Panc1 (cell line): ENCODE results near the gene UGT1A6. TPM values are rescaled to one million over a fixed set of nuclear protein-coding genes. Genes with fewer than 3 reads are reported as not detected.

ENCODE experiments used
- ATAC-seq: fragments of 200-7000 bp; cut with Tn5 transposase; 2 replicates; pipeline ENCODE4 v1.9.1; 2020; ENCODE audit warnings: mild to moderate bottlenecking, moderate library complexity
- BruUV-seq: library from RNA; stranded (reverse); fragments of 400-500 nt; replicated peaks from 2 replicates; lab custom pipeline; 2021; lab: Mats Ljungman, UMichigan
- CTCF ChIA-PET: fragments of 300-600 bp; sonication (Branson Sonifier 250); formaldehyde crosslinking; loops from one replicate; lab custom pipeline; 2022; ENCODE audit warnings: antibody characterized with exemption; lab: Charles Lee
- POLR2A ChIA-PET: fragments of 300-600 bp; sonication (Branson Sonifier 250); formaldehyde crosslinking; loops from one replicate; lab custom pipeline; 2022; ENCODE audit warnings: antibody characterized with exemption; lab: Charles Lee
- DNase-seq: peaks from one replicate; pipeline ENCODE4 v3.0.0-alpha.2; 2010; ENCODE audit warnings: low read depth, low spot score
- H3K27ac ChIP-seq: 2 replicates; pipeline ENCODE4 v1.5.1; 2011; ENCODE audit warnings: mild to moderate bottlenecking, low read length, inconsistent platforms
- H3K27me3 ChIP-seq: fragments of 200-500 bp; sonication (Bioruptor generic); 2 replicates; pipeline ENCODE4 v1.6.0; 2014; ENCODE audit warnings: low read length, inconsistent platforms; ENCODE audit not compliant: control insufficient read depth, insufficient read depth
- H3K36me3 ChIP-seq: fragments of 200-500 bp; sonication (Bioruptor generic); 2 replicates; pipeline ENCODE4 v1.5.1; 2014; ENCODE audit warnings: inconsistent platforms, mild to moderate bottlenecking, low read length, moderate library complexity; ENCODE audit not compliant: control insufficient read depth, insufficient read depth
- H3K4me1 ChIP-seq: 2 replicates; pipeline ENCODE4 v1.5.1; 2011; ENCODE audit warnings: inconsistent platforms, mild to moderate bottlenecking, low read length, moderate library complexity; ENCODE audit not compliant: control insufficient read depth, insufficient read depth
- H3K4me3 ChIP-seq, 2 experiments: 2 replicates each; pipeline ENCODE4 v1.5.1; 2011 to 2012; ENCODE audit warnings: low read depth in 2 of 2, low read length in 2 of 2, mild to moderate bottlenecking in 2 of 2, inconsistent platforms in 1 of 2, moderate library complexity in 1 of 2
- H3K9me3 ChIP-seq: fragments of 200-500 bp; sonication (Bioruptor generic); 2 replicates; pipeline ENCODE4 v1.5.1; 2014; ENCODE audit warnings: low read depth, mild to moderate bottlenecking, inconsistent platforms, low read length, moderate library complexity; ENCODE audit not compliant: control insufficient read depth, insufficient read depth
- POLR2AphosphoS5 ChIP-seq: IDR thresholded peaks from 2 replicates; pipeline ENCODE4 v1.6.1; 2012; ENCODE audit warnings: mild to moderate bottlenecking, low read depth, low read length, moderate library complexity
- REST ChIP-seq, 2 experiments: IDR thresholded peaks; 2 replicates each; pipeline ENCODE4 v1.6.1; 2011 to 2012; ENCODE audit warnings: low read depth in 2 of 2, control low read depth in 1 of 2, low read length in 1 of 2, mild to moderate bottlenecking in 1 of 2, moderate library complexity in 1 of 2; ENCODE audit not compliant: insufficient read depth in 1 of 2
- SIN3A ChIP-seq: IDR thresholded peaks from 2 replicates; pipeline ENCODE4 v1.6.1; 2012; ENCODE audit warnings: low read depth, mild to moderate bottlenecking, low read length, moderate library complexity, borderline replicate concordance; ENCODE audit not compliant: insufficient read depth
- TCF7L2 ChIP-seq: IDR thresholded peaks from 2 replicates; pipeline ENCODE4 v1.6.1; 2011; ENCODE audit warnings: mild to moderate bottlenecking, low read depth, low read length, inconsistent platforms
- in situ Hi-C: cut with HindIII; loops from 2 replicates; pipeline ENCODE4 v1.10.0; 2016; ENCODE audit warnings: low sequenced_read_pairs, low pct_unique_long_range_greater_than_20kb
- intact Hi-C: fragments of 100-400 bp; cut with micrococcal nuclease; formaldehyde crosslinking; loops from one replicate; pipeline ENCODE4 v1.10.0; 2022; ENCODE audit not compliant: unreplicated experiment
- total RNA-seq: library from RNA; stranded (reverse); gene quantifications from one replicate; pipeline ENCODE4 v1.2.1, GENCODE V29; 2021; ENCODE audit not compliant: unreplicated experiment
- TF ChIP-seq, protein P1 (sequence below): fragments of 450-650 bp; IDR thresholded peaks from 2 replicates; pipeline ENCODE4 v1.5.1; 2017; ENCODE audit warnings: mild to moderate bottlenecking

UGT1A6 gene
- total RNA-seq, 1 experiment from 2014 or later = not detected

DNA sequence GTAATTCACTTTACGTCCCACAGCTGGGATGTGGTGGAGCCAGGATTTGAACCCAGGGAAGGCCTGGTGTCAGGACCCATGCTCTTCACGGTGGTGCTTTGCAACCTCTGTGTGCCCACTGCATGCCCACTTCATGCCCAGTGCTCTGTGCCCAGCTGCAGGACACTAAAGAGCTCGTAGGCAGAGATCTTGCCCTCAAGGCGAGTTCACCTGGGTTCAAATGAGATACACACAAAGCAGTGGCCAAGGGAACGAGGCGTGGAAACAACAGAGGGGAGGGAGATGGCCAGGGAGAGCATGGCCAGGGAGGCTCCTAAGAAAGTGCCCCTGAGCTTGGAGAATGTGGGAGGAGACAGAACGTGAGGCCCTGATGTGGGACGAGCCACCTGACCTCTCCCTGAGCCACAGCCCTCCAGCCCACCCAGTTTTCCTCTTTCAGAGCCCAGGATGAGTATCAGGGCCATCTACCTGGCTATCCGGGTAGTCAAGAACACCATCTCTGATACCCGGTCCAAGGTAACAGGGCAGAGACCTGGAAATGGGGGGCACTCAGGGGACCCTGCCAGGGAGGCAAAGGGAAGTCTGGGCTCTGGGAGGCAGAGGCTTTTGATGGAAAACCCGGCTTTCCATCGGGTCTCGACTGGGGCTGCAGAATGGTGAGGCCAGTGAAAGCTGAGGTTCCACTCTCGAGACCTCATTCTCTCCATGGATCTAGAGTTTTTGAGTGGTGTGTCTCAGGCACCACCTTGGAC, 105.8 kb downstream of the UGT1A6 start:
- ChIA-PET POLR2A (no interaction called here), CTCF (no interaction called here)
- BruUV-seq = no TSS peak
- ATAC-seq = no peak
- H3K27me3 ChIP-seq = no peaks in the 10 kb centered on the region
- no peak overlapping the region for H3K27ac ChIP-seq
- no peaks in the 10 kb centered on the region for H3K4me1 ChIP-seq
- no peaks in the 10 kb centered on the region for H3K9me3 ChIP-seq
- no peak for TF ChIP-seq POLR2AphosphoS5
- TF ChIP-seq, protein P1, sequence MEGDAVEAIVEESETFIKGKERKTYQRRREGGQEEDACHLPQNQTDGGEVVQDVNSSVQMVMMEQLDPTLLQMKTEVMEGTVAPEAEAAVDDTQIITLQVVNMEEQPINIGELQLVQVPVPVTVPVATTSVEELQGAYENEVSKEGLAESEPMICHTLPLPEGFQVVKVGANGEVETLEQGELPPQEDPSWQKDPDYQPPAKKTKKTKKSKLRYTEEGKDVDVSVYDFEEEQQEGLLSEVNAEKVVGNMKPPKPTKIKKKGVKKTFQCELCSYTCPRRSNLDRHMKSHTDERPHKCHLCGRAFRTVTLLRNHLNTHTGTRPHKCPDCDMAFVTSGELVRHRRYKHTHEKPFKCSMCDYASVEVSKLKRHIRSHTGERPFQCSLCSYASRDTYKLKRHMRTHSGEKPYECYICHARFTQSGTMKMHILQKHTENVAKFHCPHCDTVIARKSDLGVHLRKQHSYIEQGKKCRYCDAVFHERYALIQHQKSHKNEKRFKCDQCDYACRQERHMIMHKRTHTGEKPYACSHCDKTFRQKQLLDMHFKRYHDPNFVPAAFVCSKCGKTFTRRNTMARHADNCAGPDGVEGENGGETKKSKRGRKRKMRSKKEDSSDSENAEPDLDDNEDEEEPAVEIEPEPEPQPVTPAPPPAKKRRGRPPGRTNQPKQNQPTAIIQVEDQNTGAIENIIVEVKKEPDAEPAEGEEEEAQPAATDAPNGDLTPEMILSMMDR = no peak
- TF ChIP-seq TCF7L2 = no peak
- no peak for TF ChIP-seq SIN3A
- TF ChIP-seq REST (IDR thresholded peaks at IDR 0.05; ENCODE audit: insufficient read depth in 1 of 2, low read depth in 2 of 2, low read length in 1 of 2) = no peak
- no peak overlapping the region for H3K4me3 ChIP-seq
- H3K36me3 ChIP-seq = no peaks in the 10 kb centered on the region
- intact Hi-C loops = no loop called here
- DNase-seq = no peak
- in situ Hi-C loops = no loop called here

DNA sequence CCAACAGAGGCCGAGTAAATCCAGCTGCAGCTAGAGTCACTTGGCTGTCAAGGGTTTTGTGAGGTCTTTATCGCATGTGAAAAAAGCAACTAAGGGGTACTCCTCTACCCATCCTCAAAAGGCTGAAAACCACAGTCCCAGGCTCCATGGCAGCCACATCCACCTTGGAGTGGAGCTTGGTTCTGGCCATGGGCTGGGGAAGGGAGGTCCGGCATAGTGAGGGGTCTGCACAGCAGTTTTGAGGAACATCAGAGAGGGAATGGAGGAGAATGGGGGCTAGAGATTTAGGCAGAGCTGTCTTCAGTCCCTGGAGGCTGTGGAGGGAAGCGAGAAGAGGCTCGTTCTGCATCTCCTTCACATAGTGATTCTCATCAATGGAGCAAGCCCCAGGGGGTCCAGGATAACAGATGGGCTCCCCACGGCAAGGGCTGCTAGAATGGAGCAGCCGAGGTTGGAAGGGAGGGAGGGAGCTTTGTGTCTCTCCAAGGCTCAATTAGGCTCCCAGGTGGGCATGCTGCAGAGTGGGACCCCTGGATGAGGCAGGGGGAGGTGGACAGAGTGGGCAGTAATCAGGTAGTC, 106.5 kb downstream of the UGT1A6 start:
- no peaks in the 10 kb centered on the region for H3K9me3 ChIP-seq
- no peaks in the 10 kb centered on the region for H3K36me3 ChIP-seq
- DNase-seq = no peak
- in situ Hi-C loops (no loop called here), intact Hi-C loops (no loop called here)
- no peak overlapping the region for H3K27ac ChIP-seq
- ATAC-seq = no peak
- CTCF ChIA-PET = no interaction called here
- no TSS peak for BruUV-seq
- no peak for TF ChIP-seq REST (IDR thresholded peaks at IDR 0.05; ENCODE audit: insufficient read depth in 1 of 2, low read depth in 2 of 2, low read length in 1 of 2)
- no peak for TF ChIP-seq POLR2AphosphoS5
- TF ChIP-seq, protein P1 = no peak
- TF ChIP-seq SIN3A = no peak
- no peak for TF ChIP-seq TCF7L2
- POLR2A ChIA-PET = no interaction called here
- no peaks in the 10 kb centered on the region for H3K27me3 ChIP-seq
- no peak overlapping the region for H3K4me3 ChIP-seq
- no peaks in the 10 kb centered on the region for H3K4me1 ChIP-seq
